GM12865 (cell line): ENCODE measurements around the gene HPGD.

Experiments
- DNase-seq: peaks from one replicate; pipeline ENCODE4 v3.0.0; 2010; ENCODE audit warnings: low read depth
- H3K4me3 ChIP-seq: 2 replicates; pipeline ENCODE4 v1.5.1; 2011; ENCODE audit warnings: mild to moderate bottlenecking, low read depth, low read length, control low read depth
- CTCF ChIP-seq: IDR thresholded peaks from 2 replicates; pipeline ENCODE4 v1.5.1; 2011; ENCODE audit warnings: low read length, control low read depth, low read depth, inconsistent platforms; ENCODE audit not compliant: insufficient read depth; ENCODE audit errors: missing control alignments

The HPGD gene

GRCh38 chr4:174522183-174523024, at the start of gene HPGD:
TSS of gene HPGD (minus strand) at chr4:174522488. CDS start at chr4:174522451, 37 bp downstream.
- H3K4me3 ChIP-seq: peak within 1 kb of the TSS; percentile 45
- DNase-seq: peak; percentile 49
- TF ChIP-seq CTCF: no peak

GRCh38 chr4:174564529-174564928, 42.2 kb upstream of the HPGD start:
- no peak for DNase-seq
- no peak for TF ChIP-seq CTCF
- no peak overlapping the region for H3K4me3 ChIP-seq

GRCh38 chr4:174563399-174563798, 41.1 kb upstream of the HPGD start:
- TF ChIP-seq CTCF: no peak
- H3K4me3 ChIP-seq: no peak overlapping the region
- DNase-seq: no peak

GRCh38 chr4:174561560-174561959, 39.3 kb upstream of the HPGD start:
- no peak for DNase-seq
- H3K4me3 ChIP-seq: no peak overlapping the region
- TF ChIP-seq CTCF: no peak

- TF ChIP-seq CTCF: no peak
- H3K4me3 ChIP-seq: no peak overlapping the region
- DNase-seq: no peak
Observed at GRCh38 chr4:174559894-174560293, 37.6 kb upstream of the HPGD start.

- TF ChIP-seq CTCF: no peak
- no peak overlapping the region for H3K4me3 ChIP-seq
Observed at GRCh38 chr4:174555789-174556630, 33.7 kb upstream of the HPGD start.

More at GRCh38 chr4:174555789-174556630, 33.7 kb upstream of the HPGD start:
- no peak for DNase-seq
